Measurements from ENCODE around the gene CEP104. TPM values are rescaled to one million over a fixed set of nuclear protein-coding genes. Genes with fewer than 3 reads are reported as not detected.

Gene CEP104
- total and polyA plus RNA-seq, 2 experiments from 2014 or later, result 20.5 to 32.2 TPM

- Histone ChIP-seq H3K79me2 (replicated peaks; ENCODE audit: insufficient read depth) (no peaks in the 10 kb centered on the region), H3K27ac (ENCODE audit: low read depth) (no peak overlapping the region), H3K9me2 (ENCODE audit: insufficient read depth) (no peaks in the 10 kb centered on the region), H3K4me3 (no peak overlapping the region), H3K4me2 (no peak overlapping the region), H3K36me3 (ENCODE audit: insufficient read depth) (no peaks in the 10 kb centered on the region), H2AFZ (no peak overlapping the region), H4K20me1 (replicated peaks; ENCODE audit: insufficient read depth) (peaks cover 3% of the 10 kb centered on the region; the same call in 1 of the 2 replicates), H3K4me1 (ENCODE audit: insufficient read depth) (no peaks in the 10 kb centered on the region), H3F3A (replicated peaks; ENCODE audit: low read depth) (no peaks in the 10 kb centered on the region), H3K27me3 (ENCODE audit: insufficient read depth) (no peaks in the 10 kb centered on the region)
- TF ChIP-seq ZNF114 (CRISPR knock-in tag; IDR thresholded peaks at IDR 0.05), result no peak
- no peak for TF ChIP-seq POLR2AphosphoS5 (IDR thresholded peaks at IDR 0.05; ENCODE audit: low read depth)
- no peak for TF ChIP-seq CTCF (conservative IDR thresholded peaks at IDR 0.05; ENCODE audit: low read depth in 2 of 2)
- no peak for TF ChIP-seq ZNF331 (CRISPR knock-in tag; IDR thresholded peaks at IDR 0.05; ENCODE audit: low read depth)
- TF ChIP-seq CREB1 (CRISPR knock-in tag; IDR thresholded peaks at IDR 0.05; ENCODE audit: low read depth), result no peak
- no peak for TF ChIP-seq ETS1 (IDR thresholded peaks at IDR 0.05)
- no peak for TF ChIP-seq JUNB (IDR thresholded peaks at IDR 0.05; ENCODE audit: unreplicated experiment)
- TF ChIP-seq STAT1 (IDR thresholded peaks at IDR 0.05; ENCODE audit: unreplicated experiment), result no peak
- TF ChIP-seq EZH2phosphoT487 (IDR thresholded peaks at IDR 0.05; ENCODE audit: unreplicated experiment), result no peak
- no peak for TF ChIP-seq NANOG (IDR thresholded peaks at IDR 0.05; ENCODE audit: borderline replicate concordance)
- TF ChIP-seq EZH2 (IDR thresholded peaks at IDR 0.05; ENCODE audit: low read depth, unreplicated experiment), result no peak
- no peak for TF ChIP-seq ZNF462 (CRISPR knock-in tag; IDR thresholded peaks at IDR 0.05)
- no peak for TF ChIP-seq REST (IDR thresholded peaks at IDR 0.05; ENCODE audit: unreplicated experiment)
- peaks cover 2% of the 10 kb centered on the region; the same call in 1 of the 3 replicates for H3K4me1 Mint-ChIP-seq
- ATAC-seq (no peak), DNase-seq (ENCODE audit: low spot score) (no peak)
- peaks cover 3% of the 10 kb centered on the region for H3K27me3 Mint-ChIP-seq (ENCODE audit: insufficient read depth, low read depth, poor library complexity)
- peaks cover 21% of the 10 kb centered on the region for H3K36me3 Mint-ChIP-seq (ENCODE audit: low read depth)
- peaks cover 5% of the 10 kb centered on the region; the same call in 2 of the 3 replicates for H3K9me3 Mint-ChIP-seq
- H3K27ac Mint-ChIP-seq, result no peak overlapping the region
- H3K4me3 Mint-ChIP-seq, result no peak overlapping the region
Observed at GRCh38 chr1:3868464-3869006, 11.5 kb upstream of the CEP104 start.

Data from GM23338 (cell line).